NCI-H2081 (cell line): ENCODE data around the gene CACTIN.
"Not testable (repeated sequence)": the region's sequence is repeated elsewhere in the genome, so short reads cannot be mapped to it uniquely, and the experiment has no call there.

Source experiments
- DNase-seq, 2 experiments: peaks; one replicate each; lab custom pipeline; 2025; lab: John Stamatoyannopoulos, UW

CACTIN gene

DNA sequence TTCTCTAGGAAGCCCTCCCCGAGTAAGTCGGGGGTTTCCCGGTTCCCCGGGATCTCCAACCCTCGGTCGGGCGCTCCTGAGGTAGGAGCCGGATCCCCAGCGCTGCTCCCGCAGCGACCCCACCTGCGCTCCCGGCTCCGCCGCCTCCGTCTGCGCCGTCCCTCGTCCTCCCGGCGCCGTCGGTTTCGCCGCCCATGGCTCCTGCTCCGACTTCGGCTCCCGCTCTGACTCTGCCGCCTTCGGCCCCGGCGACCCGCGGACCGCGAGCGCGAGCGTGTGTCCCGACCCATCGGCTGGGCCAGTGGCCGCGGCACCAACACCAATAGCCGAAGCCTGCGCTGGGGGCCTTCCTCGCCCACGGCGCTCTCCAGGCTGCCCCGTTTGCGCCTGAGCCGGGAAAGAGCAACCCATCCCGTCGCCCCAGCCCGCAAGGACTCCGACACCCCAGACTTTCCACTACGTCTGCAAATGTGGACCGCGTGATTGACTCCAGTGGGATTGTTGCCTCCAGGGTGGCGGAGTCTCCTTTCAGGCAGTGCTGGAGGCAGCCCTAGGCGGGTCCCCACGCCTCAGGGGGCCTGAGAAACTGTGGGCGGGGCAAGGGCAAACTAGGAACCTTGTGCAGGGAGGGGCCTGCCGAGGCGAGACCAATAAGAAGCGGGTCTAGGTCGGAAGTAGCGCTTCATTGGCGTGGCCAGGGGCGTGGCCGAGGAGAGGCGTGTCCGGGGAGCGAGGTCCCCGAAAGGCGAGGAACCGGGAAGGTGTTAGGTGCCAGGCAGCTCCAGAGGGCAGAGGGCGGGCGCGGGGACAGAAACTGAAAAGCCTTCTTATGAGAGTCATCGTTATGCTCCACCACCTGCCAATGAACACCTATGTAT lies at the start of gene CACTIN:
Gene CACTIN, minus strand, starts transcription at position 318 of the 878 bp plus-strand sequence. Its CDS starts 28 bp downstream, at position 290.
- peak; percentile 97 for DNase-seq

DNA sequence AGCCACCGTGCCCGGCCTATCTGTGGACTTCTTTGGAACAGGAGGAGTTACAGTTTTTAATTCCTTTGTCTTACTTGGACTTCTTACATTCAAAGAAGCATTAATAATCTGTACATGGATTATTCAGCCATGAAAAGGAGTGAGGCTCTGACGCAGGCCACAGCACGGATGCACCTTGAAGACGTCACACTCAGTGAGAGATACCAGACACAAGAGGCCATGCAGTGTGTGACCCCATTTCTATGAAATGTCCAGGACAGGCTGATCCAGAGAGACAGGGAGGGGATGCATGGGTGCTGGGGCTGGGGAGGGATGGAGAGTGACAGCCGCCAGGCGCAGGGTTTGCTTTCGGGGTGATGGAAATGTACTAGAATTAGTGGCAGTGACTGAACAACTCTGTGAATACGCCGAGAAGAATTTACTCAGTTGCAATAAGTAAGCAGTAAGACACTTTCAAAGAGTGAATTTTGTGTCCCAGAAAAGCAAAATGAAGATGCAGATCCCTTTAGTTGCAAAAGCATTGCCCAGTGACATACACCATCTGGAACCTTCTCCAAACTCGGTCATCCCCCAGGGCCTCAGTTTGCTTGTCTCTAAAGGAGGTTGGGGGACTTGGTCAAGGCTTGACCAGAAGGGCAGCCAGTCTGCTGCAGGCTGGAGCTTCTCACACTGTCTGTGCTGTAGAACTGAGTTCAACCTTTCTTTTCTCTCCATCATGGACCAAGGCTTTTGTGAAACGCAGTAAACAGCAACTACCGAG lies 48.4 kb upstream of the CACTIN start:
- DNase-seq, result no peak

DNA sequence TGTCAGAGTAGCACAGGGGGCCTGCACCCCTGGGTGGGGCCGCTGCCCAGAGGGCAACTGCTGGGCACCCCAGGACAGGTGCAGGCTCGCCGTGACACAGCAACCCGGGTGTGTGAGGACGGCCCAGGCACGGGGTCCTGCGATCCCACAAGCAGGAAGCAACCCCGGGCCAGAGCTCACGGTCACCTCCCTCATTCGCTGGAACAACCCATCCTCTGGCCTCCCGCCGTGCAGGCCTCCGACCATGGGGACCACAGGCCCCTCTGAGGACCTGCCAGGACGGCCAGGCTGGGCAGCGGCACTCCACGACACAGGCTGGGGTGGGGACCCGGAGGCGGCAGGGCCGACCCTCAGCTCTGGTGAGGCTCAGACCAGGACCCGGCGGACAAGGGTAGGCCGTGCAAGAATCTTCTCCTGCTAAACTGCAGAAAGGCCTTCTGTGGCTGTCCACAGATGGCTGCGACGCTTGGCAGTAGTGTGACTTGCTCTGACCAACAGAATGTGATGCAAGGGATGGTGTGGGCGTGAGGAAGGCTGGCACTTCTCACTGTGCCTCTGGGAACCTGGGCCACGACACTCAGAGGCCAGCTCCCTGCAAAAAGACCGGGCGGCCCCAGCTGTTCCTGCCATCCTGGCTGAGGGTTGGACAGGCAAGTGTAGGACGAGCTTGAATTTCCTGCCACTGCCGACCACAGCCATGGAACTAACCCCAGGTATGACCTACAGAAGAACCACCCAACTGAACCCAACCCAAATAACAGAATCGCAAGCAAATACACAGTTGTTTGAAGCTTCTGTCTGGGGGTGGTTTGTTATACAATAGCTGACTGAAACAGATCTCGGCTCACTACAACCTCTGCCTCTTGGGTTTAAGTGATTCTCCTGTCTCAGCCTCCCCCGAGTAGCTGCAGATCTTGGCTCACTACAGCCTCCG lies 47.2 kb upstream of the CACTIN start:
- no peak for DNase-seq

DNA sequence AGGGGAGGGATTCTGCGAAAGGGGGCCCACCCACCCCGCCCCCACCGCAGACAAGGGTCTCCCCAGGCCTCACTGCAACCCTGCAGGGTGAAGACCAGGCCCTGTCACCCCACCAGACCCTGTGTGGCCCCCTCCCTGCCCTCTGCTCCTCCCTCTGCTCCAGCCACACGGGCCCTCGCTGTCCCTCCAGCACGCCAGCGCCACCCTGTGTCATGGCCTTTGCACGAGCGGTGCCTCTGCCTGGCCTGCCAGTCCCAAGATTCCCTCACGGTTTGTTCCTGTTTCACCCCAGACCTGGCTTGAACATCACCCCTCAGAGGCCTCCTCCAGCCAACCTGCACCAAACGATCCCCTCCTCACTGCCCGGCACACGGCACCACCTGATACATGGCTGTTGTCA lies 46.4 kb upstream of the CACTIN start:
- DNase-seq, result no peak

DNA sequence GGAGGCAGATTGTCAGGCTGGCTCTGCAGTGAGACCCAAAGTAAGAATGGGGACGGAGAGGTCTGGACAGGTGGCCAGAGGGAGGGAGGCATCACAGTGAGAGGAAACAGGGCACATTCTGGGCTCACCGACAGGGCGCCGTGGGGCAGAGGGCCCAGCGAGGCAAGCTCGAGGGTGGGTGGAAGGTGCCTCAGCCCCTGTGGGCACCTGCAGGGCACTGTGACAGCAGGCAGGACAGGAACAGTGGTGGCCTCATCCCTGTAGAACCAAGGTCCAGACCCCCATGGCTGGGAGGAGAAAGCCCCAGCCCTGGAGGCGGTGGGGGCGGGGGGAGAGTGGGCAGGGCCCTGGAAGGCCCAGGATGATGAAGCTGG lies 46.0 kb upstream of the CACTIN start:
- DNase-seq, result no peak

DNA sequence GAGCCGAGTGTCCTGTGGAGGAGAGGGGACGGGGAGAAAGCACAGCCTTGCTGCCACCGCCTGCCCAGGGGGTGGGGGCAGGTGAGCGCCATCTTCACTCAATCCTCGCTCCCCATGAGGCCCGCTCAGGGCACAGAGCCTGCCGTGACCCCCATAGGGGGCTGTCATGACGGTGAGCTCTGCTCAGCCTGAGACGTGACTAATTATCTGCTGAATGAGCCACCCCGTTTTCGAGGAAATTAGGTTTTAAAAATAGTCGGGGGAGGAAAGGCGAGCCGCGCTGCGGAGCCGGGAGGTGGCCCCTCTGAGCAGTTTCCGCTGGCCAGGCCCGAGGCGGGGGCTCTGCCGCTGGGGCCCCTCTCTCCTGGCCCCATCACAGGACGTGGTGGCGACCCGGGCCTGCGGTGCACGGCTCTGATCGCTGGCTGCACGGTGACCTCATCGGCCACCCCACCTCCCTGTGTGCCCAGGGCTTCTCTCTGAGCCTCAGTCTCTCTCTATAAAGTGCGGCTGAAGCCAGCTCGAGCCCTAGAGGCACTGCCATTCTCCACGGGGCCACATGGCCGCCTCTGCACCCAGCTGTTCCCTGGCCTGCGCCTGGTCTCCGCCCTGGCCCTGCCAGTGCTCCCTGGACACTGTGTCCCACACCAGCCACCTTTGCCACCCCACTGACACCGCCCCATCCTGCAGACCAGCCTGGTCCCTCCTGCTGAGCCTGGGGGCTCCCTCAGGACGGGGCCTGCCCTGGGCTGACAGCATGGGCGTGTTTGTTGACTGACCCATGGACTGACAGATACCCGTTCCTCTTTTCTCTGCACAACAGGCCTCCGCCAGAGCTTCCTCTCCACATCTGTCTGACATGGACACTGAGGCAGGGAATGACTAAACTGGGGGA lies 45.3 kb upstream of the CACTIN start:
- DNase-seq, result no peak

DNA sequence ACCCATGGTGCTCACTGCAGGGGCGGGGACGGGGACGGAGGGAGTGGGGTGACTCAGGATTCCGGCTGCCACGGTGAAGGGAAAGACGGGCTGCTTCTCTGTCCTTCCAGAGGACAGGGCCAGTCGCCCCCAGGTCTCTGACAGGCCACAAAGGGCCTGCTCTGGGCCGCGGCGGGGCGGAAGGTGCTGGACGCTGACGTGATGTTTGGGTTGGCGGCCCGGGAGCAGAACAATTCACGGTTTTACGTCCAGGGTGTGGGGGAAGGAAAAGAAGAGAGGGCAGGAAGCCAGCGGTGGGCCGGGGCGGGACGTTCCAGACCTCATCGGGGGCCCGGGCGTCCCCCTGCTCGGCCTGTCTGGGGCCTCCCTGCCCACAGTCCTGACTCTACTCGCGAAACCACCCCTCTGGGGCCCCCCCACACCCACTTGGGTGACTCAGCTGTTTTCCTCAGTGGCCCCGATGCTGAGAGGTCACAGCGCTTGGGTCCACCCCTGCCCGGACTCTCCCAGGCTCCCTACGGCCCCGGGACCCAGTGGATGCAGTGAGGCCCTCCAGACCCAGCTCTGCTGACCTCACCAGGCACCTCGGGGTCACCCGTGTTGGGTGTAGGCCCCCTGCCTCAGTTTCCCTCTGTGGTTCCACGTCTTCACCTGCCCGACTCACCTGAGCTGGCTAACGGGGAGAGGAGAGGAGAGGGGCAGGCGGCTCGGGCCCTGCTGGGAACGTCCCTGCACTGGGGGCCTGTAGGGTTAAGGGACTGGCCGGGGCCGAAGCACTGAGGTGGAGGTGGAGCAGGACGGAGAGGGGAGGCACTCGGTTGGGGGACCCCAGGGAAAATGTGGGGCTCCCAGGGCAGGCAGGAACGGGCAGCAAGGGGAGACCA lies 44.4 kb upstream of the CACTIN start:
- no peak for DNase-seq

DNA sequence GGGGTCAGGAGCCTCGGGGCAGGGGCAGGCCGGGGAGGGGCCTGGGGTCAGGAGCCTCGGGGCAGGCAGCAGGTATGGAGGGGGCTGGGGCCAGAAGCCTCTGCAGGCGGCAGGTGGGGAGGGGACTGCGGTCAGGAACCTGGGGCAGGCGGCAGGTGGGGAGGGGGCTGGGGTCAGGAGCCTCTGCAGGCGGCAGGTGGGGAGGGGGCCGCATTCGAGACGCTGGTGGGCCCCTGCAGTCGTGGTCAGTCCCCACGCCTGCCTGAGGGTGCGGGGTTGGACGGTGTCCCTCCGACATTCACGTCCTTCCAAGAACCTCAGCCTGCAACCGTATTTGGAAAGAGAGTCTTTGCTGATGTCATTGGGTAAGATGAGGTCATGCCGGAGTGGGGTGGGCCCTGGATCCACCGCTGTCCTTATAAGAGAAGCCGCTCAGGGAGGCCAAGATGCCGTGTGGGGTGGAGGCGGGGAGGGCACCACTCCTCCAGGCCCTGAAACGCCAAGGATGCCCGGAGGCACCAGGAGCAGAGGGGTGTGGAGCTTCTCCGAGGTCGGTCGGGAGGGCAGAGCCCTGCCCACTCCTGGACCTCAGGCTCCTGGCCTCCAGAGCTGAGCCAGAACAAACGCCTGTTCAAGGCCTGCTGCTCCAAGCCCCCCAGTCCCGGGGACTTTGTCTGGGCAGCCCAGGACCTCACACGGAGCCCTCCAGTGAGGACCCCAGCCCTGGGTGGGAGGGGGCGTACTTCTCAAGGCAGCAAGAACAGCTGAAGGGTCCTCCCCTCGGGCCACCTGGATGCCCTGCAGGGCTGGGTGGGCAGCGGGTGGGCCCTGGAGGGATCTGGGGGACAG lies 43.6 kb upstream of the CACTIN start:
- DNase-seq, result no peak

DNA sequence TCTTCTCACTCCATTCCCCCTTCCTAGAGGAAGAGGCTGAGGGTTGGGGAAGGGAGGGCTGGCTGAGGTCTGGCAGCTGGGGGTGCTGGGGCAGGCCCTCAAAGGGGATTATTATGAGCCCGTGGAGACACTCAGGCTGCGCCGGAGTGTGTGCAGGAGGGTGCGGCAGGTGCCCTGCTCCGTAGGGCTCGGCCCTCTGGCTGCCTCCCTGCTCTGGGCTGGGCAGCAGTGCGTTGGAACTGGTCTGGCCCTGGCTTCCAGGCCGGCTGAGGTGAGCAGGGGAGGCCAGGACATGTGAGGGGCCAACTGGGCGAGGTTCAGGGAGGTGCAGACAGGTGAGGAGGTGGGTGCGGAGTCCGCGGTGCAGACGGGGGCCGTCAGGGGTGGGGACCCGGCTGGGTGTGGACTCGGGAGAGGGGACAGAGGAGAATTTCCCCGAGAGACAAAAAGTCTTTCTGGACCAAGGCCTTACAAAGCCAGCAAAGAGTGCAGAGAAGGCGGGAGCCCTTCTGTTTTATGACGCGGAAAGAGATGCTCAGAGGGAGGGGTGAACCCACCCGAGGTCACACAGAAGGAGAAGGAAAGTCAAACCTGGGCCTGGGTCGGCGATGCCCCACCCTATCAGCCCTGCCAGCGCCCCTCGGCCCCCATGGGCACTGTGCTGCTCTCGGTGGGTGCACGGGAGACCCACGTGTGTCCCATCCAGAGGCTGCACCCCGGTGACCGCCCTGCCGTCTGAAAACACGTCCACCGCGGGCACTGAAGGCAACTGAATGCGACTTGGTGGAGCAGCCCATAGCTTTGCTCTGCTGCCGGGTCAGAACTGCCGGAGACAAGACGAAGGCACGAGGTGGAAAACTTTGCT lies 42.7 kb upstream of the CACTIN start:
- no peak for DNase-seq

DNA sequence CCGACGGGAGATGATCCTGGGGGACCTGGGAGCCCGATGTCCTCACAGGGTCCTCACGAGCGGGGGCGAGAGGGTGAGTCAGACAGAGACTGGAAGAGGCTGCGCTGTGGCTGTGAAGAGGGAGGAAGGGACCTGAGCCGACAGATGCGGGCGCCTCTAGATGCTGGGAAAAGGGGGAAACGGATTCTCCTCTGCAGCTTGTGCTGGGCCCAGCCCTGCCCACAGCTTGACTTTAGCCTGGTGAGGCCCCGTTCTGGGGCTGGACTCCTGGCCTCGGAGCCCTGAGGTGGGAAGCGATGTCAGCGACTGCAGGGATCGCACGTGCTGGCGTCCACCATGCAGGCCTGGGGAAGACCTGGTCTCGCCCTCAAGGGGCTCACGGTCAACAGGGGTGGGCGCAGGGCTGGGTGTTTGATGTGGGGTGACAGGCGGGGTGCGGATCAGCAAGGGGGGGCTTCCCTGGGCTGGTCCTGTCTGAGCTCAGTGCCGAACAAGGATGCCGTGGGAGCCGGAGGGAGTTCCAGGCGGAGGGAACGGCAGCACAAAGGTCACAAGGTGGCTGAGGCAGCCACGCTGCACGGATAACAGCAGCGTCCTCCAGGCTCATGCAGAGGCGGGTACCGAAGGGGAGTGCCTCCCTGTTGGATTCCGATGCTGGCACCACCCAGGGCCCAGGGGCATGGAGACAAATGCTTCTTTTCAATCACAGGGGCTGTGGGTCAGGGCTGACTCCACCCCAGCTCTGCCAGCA lies 41.9 kb upstream of the CACTIN start:
- DNase-seq, result no peak

DNA sequence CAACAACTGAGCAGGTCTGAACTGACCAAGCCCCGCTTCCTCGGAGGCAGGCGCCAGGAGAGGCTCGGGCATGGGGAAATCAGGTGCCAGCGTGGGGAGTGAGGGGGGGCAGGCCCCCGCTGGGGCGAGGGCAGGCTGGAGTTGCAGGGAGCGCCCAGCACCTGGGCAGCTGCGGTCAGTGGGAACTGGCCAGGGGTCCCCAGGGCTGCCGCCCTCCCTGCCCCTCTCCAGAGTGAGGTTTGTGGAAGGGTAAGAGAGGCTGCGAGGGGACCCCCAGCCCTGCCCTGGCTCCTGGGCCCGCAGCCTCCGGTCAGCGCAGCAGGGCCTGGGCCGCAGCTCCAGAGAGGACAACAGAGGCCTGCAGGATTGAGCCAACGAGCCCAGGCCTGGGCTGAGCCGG lies 41.2 kb upstream of the CACTIN start:
- no peak for DNase-seq

DNA sequence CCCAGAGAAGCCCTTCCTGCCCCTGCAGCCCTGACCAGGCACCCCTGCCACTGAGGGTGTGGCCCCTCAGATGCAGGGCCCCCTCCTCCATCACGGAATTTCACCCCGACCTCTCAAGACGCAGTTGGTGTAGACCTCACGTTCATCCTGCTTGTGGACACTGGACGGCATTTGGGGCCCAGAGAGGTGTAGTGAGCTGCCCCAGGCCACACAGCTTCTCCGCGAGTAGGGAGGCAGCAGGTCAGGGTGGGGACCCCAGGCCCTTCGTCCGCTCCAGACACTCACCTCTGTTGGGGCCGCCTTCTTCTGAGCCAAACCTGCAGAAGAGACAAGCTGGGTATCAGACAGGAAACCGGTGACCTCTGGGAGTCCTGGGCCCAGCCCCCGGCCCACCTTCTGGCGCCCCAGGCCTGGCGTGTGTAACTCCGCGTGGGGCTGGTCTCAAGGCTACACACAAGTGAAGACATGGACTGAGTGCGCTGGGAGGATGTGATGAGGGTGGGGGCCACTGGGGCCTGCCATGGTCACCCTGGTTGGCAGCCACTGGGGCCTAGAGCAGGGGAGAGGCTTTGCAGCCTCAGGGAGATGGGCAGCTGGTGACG lies 40.5 kb upstream of the CACTIN start:
- DNase-seq, result no peak

DNA sequence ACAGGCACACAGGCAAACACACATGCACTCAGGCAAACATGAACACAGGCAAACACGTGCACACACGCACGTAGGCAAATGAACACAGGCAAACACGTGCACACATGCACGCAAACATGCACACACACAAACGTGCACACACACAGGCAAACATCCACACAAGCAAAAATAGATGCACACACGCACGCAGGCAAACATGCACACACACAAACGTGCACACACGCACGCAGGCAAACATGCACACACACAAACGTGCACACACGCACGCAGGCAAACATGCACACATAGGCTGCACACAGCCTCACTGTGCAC lies 39.9 kb upstream of the CACTIN start:
- DNase-seq, result not testable (repeated sequence)

DNA sequence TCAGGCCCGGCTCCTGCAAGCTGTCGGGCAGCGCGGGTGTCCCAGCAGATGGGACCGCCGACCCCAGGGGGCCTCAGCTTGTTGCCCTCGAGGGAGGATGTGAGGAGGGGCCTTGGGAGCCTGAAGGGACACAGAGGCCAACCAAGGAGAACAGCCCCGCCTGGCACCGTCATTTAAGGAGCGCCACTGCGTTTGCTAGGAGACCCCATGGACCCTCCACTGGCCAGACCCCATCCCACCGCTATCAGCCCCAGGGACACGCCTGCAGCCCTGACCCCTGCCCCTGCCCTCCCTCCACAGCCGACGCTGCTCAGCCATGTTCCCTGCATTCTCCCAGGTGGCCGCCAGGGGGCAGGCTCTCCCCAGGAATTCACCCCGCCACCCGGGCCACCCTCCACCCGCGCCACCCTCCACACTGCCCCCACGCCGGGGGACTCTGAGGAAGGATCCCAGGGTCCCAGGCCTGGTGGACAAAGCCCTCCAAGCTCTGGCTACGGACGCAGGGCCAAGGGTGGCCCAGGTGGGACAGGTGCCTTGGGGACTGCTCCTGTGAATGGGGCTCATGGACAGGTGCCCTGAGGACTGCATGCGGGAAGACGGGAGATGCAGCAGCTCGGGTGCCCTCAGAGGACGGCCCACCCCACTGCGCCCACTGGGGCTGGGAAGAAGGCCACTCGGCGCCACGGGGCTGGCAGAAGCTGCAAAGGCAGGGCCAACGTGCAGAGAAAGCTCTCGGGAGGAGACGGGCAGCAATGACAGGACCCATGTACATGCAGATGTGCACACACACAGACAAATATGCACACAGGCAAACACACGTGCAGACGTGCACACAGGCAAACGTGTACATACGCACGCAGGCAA lies 39.3 kb upstream of the CACTIN start:
- no peak for DNase-seq

DNA sequence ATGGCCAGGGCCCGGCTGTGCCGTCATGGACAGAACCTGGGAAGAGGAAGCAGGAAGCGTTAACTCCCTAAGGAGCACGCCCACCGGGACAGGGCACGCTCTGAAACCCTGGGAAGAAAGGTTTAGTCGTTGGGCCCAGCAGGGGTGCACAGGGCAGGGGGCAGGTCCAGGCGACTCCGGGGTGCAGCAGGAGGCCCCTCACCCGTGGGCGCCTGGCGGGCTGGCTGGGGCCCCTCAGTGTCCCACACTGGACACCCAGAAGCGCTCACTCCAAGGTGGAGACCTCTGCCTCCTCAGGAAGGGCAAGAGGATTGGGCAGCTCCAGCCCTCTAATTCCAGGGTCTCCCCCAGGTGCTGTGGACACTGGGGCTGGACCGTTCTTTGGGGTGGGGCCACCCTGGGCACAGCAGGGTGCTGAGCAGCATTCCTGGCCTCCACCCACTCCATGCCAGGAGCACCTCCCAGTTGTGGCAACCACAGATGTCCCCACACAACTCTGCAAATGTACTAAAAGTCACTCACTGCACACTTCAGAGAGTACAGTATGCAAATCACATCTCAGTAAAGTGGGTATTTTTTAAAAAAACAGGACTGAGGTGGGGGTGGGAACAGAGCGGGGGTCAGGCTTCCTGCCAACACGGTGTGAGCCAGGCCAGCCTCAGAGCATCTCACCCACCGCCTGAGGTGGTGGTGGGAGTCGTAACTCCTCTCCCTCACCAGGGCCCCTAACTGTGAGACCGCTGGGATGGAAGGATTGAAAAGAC lies 38.5 kb upstream of the CACTIN start:
- no peak for DNase-seq
